ENCODE measurements around the gene MPL.

DNA sequence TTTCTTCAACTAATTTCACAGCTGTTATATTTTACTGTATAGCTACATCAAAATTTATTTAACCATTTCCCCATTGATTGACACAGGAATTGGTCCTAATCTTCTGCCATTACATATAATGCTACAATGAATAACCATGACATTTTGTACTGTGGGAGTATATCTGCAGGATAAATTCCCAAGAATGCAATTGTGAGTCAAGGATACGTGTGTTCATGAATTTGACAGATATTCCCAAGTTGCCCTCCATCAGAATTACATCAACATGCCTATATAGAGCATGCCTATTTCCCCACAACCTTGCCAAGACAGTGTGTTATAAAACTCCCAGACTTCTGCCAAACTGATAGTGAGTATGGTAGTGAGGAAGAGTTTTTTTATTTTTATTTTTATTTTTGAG, 39.6 kb upstream of the MPL start:
- no peak for TF ChIP-seq POLR2AphosphoS5 (IDR thresholded peaks at IDR 0.05; ENCODE audit: low read depth, low read length)
- no peak for TF ChIP-seq POLR2A (IDR thresholded peaks at IDR 0.05; ENCODE audit: low read depth, low read length)
